PC-9 (cell line): Measurements from ENCODE around the gene PBX1. TPM values are rescaled to one million over a fixed set of nuclear protein-coding genes. Genes with fewer than 3 reads are reported as not detected.

ENCODE experiments used
- BruUV-seq: library from RNA; stranded (reverse); fragments of 400-500 nt; replicated peaks from 2 replicates; lab custom pipeline; 2021; lab: Mats Ljungman, UMichigan
- CTCF ChIA-PET: fragments of 300-600 bp; sonication (Branson Sonifier 250); formaldehyde crosslinking; loops from one replicate; lab custom pipeline; 2022; ENCODE audit warnings: antibody characterized with exemption; lab: Charles Lee
- POLR2A ChIA-PET: fragments of 300-600 bp; sonication (Branson Sonifier 250); formaldehyde crosslinking; loops from one replicate; lab custom pipeline; 2022; ENCODE audit warnings: antibody characterized with exemption; ENCODE audit not compliant: unreplicated experiment; lab: Charles Lee
- DNase-seq, 2 experiments: peaks; one replicate each; pipeline versions ENCODE4 v3.0.0 to v3.0.0-alpha.2; 2015 to 2022; ENCODE audit warnings: mixed read lengths in 1 of 2
- H2AFZ ChIP-seq: fragments of 200-600 bp; sonication (generic); 2 replicates; pipeline ENCODE4 v1.8.1; 2017; ENCODE audit warnings: antibody characterized with exemption
- H3F3A ChIP-seq: fragments of 200-600 bp; sonication (generic); 2 replicates; pipeline ENCODE4 v1.8.1; 2017; ENCODE audit warnings: antibody characterized with exemption, mild to moderate bottlenecking, low read depth; ENCODE audit not compliant: insufficient read depth
- H3K27ac ChIP-seq: fragments of 200-600 bp; sonication (generic); 2 replicates; pipeline ENCODE4 v1.6.1; 2016; ENCODE audit warnings: mixed run types
- H3K27me3 ChIP-seq: fragments of 200-600 bp; sonication (generic); 2 replicates; pipeline ENCODE4 v1.6.1; 2016; ENCODE audit warnings: low read depth, mixed run types; ENCODE audit not compliant: insufficient read depth
- H3K36me3 ChIP-seq: fragments of 200-600 bp; sonication (generic); 2 replicates; pipeline ENCODE4 v1.6.1; 2016; ENCODE audit warnings: low read depth, mixed run types
- H3K4me1 ChIP-seq: fragments of 200-600 bp; sonication (generic); replicated peaks from 2 replicates; pipeline ENCODE4 v1.6.1; 2016; ENCODE audit warnings: mixed run types; ENCODE audit not compliant: insufficient read depth
- H3K4me2 ChIP-seq: fragments of 200-600 bp; sonication (generic); 2 replicates; pipeline ENCODE4 v1.6.1; 2017; ENCODE audit warnings: mixed run types
- H3K4me3 ChIP-seq: fragments of 200-600 bp; sonication (generic); 2 replicates; pipeline ENCODE4 v1.6.1; 2016; ENCODE audit warnings: mixed run types
- H3K79me2 ChIP-seq: fragments of 200-600 bp; sonication (generic); 2 replicates; pipeline ENCODE4 v1.6.1; 2017; ENCODE audit warnings: low read depth, mixed run types
- H3K9me2 ChIP-seq: fragments of 200-600 bp; sonication (generic); 2 replicates; pipeline ENCODE4 v1.8.1; 2017; ENCODE audit warnings: mild to moderate bottlenecking; ENCODE audit not compliant: insufficient read depth
- H3K9me3 ChIP-seq: fragments of 200-600 bp; sonication (generic); 2 replicates; pipeline ENCODE4 v1.8.1; 2016; ENCODE audit warnings: low read depth; ENCODE audit not compliant: insufficient read depth
- H4K20me1 ChIP-seq: fragments of 200-600 bp; sonication (generic); 2 replicates; pipeline ENCODE4 v1.8.1; 2017; ENCODE audit not compliant: insufficient read depth
- EZH2 ChIP-seq: fragments of 200-600 bp; sonication (generic); IDR thresholded peaks from 2 replicates; pipeline ENCODE4 v1.8.0; 2017; ENCODE audit warnings: antibody characterized with exemption, low read depth
- intact Hi-C: fragments of 100-400 bp; cut with micrococcal nuclease; formaldehyde crosslinking; loops from one replicate; pipeline ENCODE4 v1.10.0; 2022; ENCODE audit not compliant: unreplicated experiment
- total RNA-seq: library from RNA; stranded (reverse); gene quantifications from 2 replicates; pipeline ENCODE4 v1.2.3, GENCODE V29; 2021
- TF ChIP-seq, protein P1 (sequence below): fragments of 200-600 bp; sonication (generic); conservative IDR thresholded peaks from 2 replicates; pipeline ENCODE4 v1.6.1; 2017; ENCODE audit warnings: mixed run types, antibody characterized with exemption, mild to moderate bottlenecking, moderate library complexity

Gene PBX1
- total RNA-seq, 1 experiment from 2014 or later: 57.7 TPM

DNA sequence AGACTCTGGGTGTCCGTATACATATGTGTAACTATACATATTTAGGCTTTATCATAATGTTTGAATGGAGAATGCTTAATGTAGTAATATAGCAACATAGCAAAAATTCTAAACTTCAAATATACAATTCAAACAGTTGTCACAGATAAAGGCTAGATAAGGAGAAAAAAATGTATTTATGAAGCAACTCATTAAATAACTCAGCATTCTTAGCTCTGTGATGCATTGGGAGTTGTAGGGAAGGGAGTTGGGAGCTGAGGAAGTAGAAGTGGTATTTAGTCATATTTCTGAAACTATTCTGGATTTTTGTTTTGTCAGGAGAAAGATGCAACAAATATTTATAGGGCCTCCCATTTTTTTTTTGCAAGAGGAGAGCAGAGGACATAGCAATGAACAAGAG is 197.8 kb downstream of the PBX1 start:
- BruUV-seq: no TSS peak
- Histone ChIP-seq H2AFZ (no peak overlapping the region), H3K4me1 (peaks cover 8% of the 10 kb centered on the region), H3K9me3 (no peaks in the 10 kb centered on the region), H3K4me3 (no peak overlapping the region), H3K4me2 (no peak overlapping the region), H3F3A (no peaks in the 10 kb centered on the region), H3K36me3 (no peaks in the 10 kb centered on the region), H3K27ac (no peak overlapping the region), H3K27me3 (no peaks in the 10 kb centered on the region), H3K79me2 (peaks cover 19% of the 10 kb centered on the region), H4K20me1 (no peaks in the 10 kb centered on the region), H3K9me2 (no peaks in the 10 kb centered on the region)
- TF ChIP-seq EZH2: no peak
- TF ChIP-seq, protein P1, sequence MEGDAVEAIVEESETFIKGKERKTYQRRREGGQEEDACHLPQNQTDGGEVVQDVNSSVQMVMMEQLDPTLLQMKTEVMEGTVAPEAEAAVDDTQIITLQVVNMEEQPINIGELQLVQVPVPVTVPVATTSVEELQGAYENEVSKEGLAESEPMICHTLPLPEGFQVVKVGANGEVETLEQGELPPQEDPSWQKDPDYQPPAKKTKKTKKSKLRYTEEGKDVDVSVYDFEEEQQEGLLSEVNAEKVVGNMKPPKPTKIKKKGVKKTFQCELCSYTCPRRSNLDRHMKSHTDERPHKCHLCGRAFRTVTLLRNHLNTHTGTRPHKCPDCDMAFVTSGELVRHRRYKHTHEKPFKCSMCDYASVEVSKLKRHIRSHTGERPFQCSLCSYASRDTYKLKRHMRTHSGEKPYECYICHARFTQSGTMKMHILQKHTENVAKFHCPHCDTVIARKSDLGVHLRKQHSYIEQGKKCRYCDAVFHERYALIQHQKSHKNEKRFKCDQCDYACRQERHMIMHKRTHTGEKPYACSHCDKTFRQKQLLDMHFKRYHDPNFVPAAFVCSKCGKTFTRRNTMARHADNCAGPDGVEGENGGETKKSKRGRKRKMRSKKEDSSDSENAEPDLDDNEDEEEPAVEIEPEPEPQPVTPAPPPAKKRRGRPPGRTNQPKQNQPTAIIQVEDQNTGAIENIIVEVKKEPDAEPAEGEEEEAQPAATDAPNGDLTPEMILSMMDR: no peak
- DNase-seq: peak in 1 of 2 experiments; percentile 41
- ChIA-PET CTCF (interaction anchor here (0.5 kb wide), 1 partner anchor 37 kb away, joined by 6 read pairs; no protein-coding TSS in a partner anchor), POLR2A (no interaction called here)
- intact Hi-C loops: no loop called here

DNA sequence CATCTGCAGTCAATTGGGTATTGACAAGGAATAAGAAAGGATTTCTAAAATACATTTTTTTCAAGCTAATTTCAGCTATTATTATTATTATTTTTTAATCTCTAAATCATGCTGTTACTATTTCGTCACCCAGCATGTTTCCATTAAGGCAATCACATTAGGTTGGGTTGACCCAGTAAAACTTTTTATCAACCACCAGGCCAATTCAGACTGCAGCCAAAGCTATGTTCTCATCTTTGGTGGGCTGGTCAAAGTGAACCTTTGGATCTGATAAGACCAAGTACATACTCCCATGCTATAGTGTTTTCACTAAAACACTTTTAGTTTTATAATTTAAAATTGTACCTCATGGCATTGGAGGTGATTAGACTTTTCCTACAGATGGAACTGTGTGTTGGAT is 198.6 kb downstream of the PBX1 start:
- no peak for TF ChIP-seq EZH2
- TF ChIP-seq, protein P1: no peak
- Histone ChIP-seq H3K27ac (no peak overlapping the region), H3K27me3 (no peaks in the 10 kb centered on the region), H3K36me3 (no peaks in the 10 kb centered on the region), H3K79me2 (peaks cover 12% of the 10 kb centered on the region; the same call in 1 of the 2 replicates), H3K4me2 (no peak overlapping the region), H3K4me3 (no peak overlapping the region), H3K9me2 (no peaks in the 10 kb centered on the region), H3K9me3 (no peaks in the 10 kb centered on the region), H3F3A (no peaks in the 10 kb centered on the region), H4K20me1 (no peaks in the 10 kb centered on the region), H2AFZ (no peak overlapping the region), H3K4me1 (no peaks in the 10 kb centered on the region)
- CTCF ChIA-PET: no interaction called here
- POLR2A ChIA-PET: interaction anchor here (0.6 kb wide), 1 partner anchor 98 kb away, joined by 3 read pairs; no protein-coding TSS in a partner anchor
- BruUV-seq: no TSS peak
- intact Hi-C loops: no loop called here
- no peak for DNase-seq

DNA sequence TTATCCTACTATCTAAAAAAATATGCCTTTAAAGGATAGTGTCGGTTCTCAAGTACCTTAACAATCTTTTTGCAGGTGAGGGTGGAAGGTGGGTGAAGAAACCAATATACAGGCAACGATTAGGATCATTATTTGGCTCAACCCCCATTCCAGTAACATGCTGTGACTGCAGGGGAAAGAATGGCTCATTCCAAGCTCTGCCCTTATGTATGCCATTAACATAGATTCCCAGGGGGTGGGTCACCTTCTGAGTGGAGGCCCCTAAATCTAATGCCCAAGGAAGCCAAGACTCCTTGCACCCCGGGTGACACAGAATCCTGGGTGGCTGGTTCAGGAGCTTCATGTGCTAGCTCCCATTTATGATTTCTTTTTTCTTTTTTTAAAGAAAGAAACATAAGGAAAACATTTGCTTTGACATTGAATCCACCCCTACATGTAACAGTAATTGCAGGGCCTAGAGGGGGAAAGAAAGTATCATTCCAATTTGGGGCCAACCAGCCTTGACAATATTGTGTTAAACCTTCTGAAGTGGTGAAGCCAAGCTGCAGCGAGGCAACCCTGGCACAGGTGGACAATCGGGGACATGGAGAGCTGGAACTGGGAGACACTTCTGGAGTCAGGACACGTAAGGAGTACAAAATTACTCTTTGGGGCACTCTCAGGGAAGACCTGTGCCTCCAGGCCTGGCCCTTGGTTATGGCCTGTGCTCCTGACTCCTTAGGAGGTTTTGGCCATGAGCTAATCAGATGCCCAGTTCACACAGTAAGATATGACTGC is 200.3 kb downstream of the PBX1 start:
- no peak for DNase-seq
- H3K4me1 ChIP-seq: 0 out of 2 replicates have a peak, but pooled peaks cover under 1% of the 10 kb centered on the region
- no TSS peak for BruUV-seq
- TF ChIP-seq, protein P1: no peak
- TF ChIP-seq EZH2: no peak
- no peak overlapping the region for H3K4me2 ChIP-seq
- CTCF ChIA-PET: no interaction called here
- H3K36me3 ChIP-seq: no peaks in the 10 kb centered on the region
- POLR2A ChIA-PET: no interaction called here
- intact Hi-C loops: no loop called here
- no peaks in the 10 kb centered on the region for H3K27me3 ChIP-seq
- H2AFZ ChIP-seq: no peak overlapping the region
- H3K4me3 ChIP-seq: no peak overlapping the region
- no peaks in the 10 kb centered on the region; the same call in 1 of the 2 replicates for H3K79me2 ChIP-seq
- no peaks in the 10 kb centered on the region for H3K9me3 ChIP-seq
- no peaks in the 10 kb centered on the region for H4K20me1 ChIP-seq
- H3F3A ChIP-seq: no peaks in the 10 kb centered on the region; the same call in 1 of the 2 replicates
- H3K27ac ChIP-seq: no peak overlapping the region
- no peaks in the 10 kb centered on the region for H3K9me2 ChIP-seq
